Fibroblast of peridontal ligament (primary cell): ENCODE results near the gene C2orf72.
"Not testable (repeated sequence)": the region's sequence is repeated elsewhere in the genome, so short reads cannot be mapped to it uniquely, and the experiment has no call there.

Source experiments
- DNase-seq: peaks from one replicate; pipeline ENCODE4 v3.0.0-alpha.2; 2010; ENCODE audit errors: extremely low read depth

Gene C2orf72

GRCh38 chr2:231046916-231047273, 9.6 kb downstream of the C2orf72 start:
- DNase-seq, result no peak

DNA sequence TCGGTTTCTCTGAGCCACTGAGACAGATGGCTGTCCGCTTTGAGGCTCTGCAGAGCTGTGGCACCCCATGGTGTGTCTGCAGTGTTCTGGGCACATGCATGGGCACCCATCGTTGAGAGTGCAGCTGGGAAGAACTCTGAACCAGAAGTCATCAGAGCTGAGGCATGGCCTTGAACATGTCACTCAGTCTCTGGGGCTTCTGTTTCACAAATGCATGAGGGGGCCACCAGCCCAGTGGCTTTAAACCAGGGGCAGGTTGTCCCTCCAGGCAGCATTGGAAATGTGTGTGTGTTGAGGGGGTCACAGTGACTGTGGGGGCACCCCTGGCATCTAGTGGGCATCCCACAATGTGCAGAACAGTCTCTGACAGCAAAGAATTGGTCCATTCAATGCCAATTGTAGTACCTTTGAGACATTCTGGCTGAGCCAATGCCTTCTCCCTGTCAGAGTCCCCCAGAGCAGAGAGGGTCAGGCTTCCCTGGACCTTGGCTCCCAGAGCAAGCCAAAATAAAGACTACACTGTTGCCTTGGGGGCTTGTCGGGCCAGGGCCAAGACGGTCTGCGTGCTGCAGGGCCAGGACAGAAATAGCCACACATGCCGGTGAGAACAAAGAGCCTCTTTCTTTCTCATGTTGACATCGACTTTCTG, 10.1 kb downstream of the C2orf72 start:
- DNase-seq, result no peak

GRCh38 chr2:231047923-231048915, 10.9 kb downstream of the C2orf72 start:
- DNase-seq, result no peak

DNA sequence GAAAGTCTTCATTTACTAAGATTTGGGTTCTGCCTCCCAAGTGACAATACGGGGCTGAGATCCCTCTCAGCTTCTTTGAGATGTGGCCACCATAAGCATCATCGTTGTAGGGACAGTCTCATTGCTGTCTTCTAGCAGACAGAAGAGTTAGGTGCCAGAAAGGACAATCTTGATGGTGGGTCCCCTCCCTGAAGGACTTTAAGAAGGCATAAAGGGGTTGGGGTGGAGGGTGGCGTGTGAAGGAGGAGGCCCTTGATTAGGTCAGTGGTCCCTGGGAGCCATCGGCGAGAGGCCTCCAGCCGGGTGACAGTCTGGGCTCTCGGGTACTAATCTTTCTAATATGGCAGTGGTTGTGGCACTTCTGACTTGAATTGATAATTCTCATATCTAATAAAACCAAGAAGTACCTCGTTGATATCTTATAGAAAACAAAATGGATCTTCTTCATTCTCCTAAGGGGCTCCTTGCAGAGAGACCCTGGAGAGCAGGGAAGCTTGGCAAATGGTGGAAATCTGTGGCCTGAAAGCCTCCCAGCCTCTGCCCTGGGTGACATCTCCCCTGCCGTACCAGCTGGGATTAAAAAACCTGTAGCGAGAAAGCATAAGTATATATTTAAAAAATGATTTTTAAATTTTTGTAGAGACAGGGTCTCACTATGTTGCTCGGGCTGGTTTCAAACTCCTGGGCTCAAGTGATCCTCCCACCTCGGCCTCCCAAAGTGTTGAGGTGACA, 12.1 kb downstream of the C2orf72 start:
- DNase-seq, result no peak

DNA sequence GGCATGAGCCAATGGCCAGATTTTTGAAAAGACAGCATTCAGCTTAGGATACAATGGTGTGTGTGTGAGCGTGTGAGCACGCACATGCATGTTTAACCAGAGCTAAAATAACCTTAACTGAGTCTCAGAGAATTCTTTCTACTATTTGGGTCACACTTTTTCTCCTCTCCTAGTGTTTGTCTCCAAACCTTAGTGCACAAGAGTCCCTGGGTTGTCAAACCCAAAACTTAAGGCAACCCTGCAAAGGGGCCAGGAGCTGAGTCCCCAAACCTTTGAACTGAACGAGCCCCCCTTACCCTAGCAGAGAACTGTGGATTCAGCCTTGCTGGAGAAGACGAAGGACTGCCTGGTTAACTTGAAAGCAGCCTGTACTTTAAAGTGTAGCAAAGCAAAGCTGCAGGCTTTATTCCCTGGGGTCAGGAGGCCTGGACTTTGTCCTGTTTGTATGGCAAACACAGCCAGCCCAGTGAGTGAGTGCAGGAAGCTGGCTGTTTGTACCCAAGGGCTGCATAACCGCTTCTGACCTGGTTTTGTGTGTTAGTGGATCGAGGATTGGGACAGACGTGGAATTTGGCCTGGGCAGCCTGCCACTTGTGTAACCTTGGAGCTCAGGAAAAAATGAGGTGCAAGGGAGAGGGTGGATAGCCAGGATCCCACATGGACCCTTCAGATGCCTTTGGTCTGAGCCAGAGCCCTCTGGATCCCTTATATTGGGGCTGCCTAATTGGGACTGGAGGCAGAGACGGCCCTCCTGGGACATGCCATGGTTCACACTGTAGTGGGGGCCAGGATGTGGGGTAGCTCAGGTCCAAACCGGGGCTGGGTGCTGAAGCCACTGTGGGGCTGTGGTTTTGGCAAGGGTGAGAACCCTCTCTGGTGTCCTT, 12.9 kb downstream of the C2orf72 start:
- no peak for DNase-seq

DNA sequence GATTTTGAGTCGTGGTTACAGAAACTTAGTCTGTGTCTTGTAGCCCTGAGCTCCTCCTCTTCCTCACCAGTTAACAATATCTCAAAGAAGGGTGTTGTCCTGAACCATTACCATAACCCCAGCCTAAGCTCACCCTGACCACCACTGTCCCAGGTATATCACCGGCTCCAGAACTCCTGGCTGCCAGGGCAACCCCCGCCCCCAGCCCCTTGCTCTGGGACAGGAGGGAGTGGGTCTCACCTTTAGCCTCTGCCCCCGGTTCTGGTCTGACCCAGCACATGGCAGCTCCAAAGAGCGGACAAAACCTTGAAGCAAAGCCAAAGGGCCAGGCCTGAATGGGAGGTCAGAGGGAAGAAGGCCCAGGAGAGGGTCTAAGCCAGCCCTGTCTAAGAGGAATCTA, 13.8 kb downstream of the C2orf72 start:
- DNase-seq, result no peak

GRCh38 chr2:231052494-231053451, 15.4 kb downstream of the C2orf72 start:
- DNase-seq, result peak; percentile 74

DNA sequence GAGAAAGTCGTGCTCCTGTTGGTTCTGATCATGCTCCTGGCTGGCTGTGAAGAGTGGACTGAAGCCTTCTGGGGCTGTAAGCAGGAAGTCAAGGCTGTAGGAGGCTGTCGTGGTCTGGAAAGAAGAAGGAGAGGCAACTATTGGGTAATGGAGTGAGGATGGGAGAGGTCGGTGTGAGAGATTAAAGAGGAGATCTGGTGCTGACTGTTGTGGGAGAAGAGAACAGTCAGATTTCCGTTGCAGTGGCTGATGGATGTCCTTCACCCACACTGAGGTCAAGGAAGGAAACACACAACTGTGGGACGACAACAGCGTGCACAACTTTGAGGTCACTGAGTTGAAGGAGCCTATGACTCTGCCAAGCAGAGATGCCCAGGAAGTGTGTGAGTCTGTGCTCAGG, 16.5 kb downstream of the C2orf72 start:
- no peak for DNase-seq

- DNase-seq, result peak; percentile 94
Measured at GRCh38 chr2:231056453-231057416, 19.4 kb downstream of the C2orf72 start, which contains the start of gene PSMD1. Gene PSMD1, plus strand, starts transcription at chr2:231056867. Its CDS starts 159 bp downstream, at chr2:231057026.

DNA sequence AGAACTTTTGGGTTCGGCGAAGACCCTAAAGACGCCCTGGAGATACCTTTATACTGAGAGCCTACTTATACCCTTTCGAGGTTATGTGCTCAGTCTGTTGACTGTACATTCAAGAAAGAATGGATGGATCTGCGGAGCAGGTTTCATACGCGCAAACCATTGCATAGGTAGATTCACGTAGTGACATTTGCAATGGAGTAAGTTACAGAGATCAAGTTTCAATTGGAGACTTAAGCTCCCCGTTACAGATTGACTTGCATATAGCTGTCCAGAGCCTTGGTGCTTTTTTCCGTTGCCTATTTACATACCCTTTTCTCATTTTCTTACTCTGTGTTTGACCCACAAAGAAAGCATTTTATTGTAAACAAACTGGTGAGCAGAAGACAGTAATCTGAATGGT, 20.3 kb downstream of the C2orf72 start:
- peak; percentile 30 for DNase-seq

- peak; percentile 31 for DNase-seq
Measured at GRCh38 chr2:231058761-231059550, 21.6 kb downstream of the C2orf72 start.

DNA sequence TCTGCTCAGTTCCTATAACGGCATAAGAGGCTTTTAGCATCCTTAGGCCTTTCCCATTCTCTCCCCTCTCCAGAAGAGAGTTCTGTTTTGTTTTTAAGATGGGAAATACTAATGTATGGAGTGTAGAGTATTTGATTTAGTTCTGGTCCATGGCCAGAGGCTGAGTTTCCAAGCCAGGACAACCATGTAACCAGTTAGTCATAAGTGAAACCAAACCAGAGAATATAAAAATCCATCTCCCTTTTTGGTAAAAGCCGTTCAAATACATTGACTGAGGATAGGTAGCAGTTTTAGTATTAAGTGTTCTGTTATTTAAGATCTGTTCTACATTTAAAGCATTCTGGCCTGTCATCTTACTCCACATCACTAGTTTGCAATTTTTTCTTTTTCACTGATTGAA, 22.4 kb downstream of the C2orf72 start:
- peak; percentile 62 for DNase-seq

- DNase-seq, result no peak
Measured at GRCh38 chr2:231062776-231063175, 25.5 kb downstream of the C2orf72 start.

DNA sequence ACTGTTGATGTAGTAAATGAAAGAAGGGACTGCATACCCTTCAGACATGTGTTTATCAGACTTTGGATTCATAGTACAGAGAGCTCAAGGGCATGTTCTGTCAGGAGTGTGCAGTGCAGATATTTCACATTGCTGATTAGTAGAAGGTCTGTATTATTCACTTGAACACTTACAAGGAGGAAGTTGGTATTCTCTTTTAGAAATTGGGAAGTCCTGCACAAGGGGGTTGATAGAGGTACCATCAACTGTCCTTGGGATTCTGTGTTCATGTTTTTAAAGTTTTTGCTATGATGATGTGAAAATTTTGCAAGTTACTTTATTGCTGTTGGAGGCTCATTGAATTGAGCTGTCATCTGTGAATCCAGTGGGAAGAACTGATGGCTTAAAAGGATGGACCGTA, 26.0 kb downstream of the C2orf72 start:
- no peak for DNase-seq

GRCh38 chr2:231065966-231066365, 28.6 kb downstream of the C2orf72 start:
- DNase-seq, result no peak

- DNase-seq, result not testable (repeated sequence)
Measured at GRCh38 chr2:231067531-231067930, 30.2 kb downstream of the C2orf72 start.

GRCh38 chr2:231068525-231069222, 31.4 kb downstream of the C2orf72 start:
- no peak for DNase-seq
